Stimulated activated effector memory CD8-positive, alpha-beta T cell treated with anti-CD3 and anti-CD28 coated beads, Interleukin-12 subunit alpha, Interleukin-12 subunit beta, amount 100 ng/mL, for 72 hours (primary cell): ENCODE results near the gene MCOLN2.

Experiments used
- ATAC-seq: fragments of 150-1000 bp; cut with Tn5 transposase; 2 replicates; pipeline ENCODE4 v1.10.0; 2021
- DNase-seq, 2 donors: peaks; one replicate each; pipeline ENCODE4 v3.0.0; 2021 to 2022; ENCODE audit warnings: low spot score in 2 of 2
- H3K27ac Mint-ChIP-seq: one replicate; pipeline ENCODE4 v1.8.0; 2022; ENCODE audit warnings: mild to moderate bottlenecking, mixed read lengths
- H3K36me3 Mint-ChIP-seq: one replicate; pipeline ENCODE4 v1.8.0; 2022; ENCODE audit warnings: mild to moderate bottlenecking, mixed read lengths
- H3K4me1 Mint-ChIP-seq: one replicate; pipeline ENCODE4 v1.8.0; 2022; ENCODE audit warnings: mixed read lengths
- H3K4me3 Mint-ChIP-seq: one replicate; pipeline ENCODE4 v1.8.0; 2022; ENCODE audit warnings: mild to moderate bottlenecking, mixed read lengths
- H3K9me3 Mint-ChIP-seq: one replicate; pipeline ENCODE4 v1.8.0; 2022; ENCODE audit warnings: mixed read lengths

Gene MCOLN2

GRCh38 chr1:84939761-84940160 is 57.2 kb downstream of the MCOLN2 start:
- Mint-ChIP-seq H3K9me3 (no peaks in the 10 kb centered on the region), H3K27ac (no peak overlapping the region), H3K36me3 (peaks cover 41% of the 10 kb centered on the region), H3K4me3 (no peak overlapping the region), H3K4me1 (peaks cover 5% of the 10 kb centered on the region)
- DNase-seq: no peak
- no peak for ATAC-seq

GRCh38 chr1:84939151-84939550 is 57.8 kb downstream of the MCOLN2 start:
- DNase-seq (no peak), ATAC-seq (no peak)
- no peaks in the 10 kb centered on the region for H3K4me1 Mint-ChIP-seq
- H3K36me3 Mint-ChIP-seq: peaks cover 41% of the 10 kb centered on the region
- no peak overlapping the region for H3K4me3 Mint-ChIP-seq
- H3K27ac Mint-ChIP-seq: no peak overlapping the region
- H3K9me3 Mint-ChIP-seq: no peaks in the 10 kb centered on the region

GRCh38 chr1:84936116-84936810 is 60.6 kb downstream of the MCOLN2 start:
- ATAC-seq (no peak), DNase-seq (no peak)
- no peaks in the 10 kb centered on the region for H3K4me1 Mint-ChIP-seq
- H3K27ac Mint-ChIP-seq: no peak overlapping the region
- peaks cover 43% of the 10 kb centered on the region for H3K36me3 Mint-ChIP-seq
- H3K9me3 Mint-ChIP-seq: no peaks in the 10 kb centered on the region
- no peak overlapping the region for H3K4me3 Mint-ChIP-seq

GRCh38 chr1:84933011-84933611 is 63.8 kb downstream of the MCOLN2 start:
- Mint-ChIP-seq H3K9me3 (no peaks in the 10 kb centered on the region), H3K4me3 (no peak overlapping the region), H3K4me1 (peaks cover 5% of the 10 kb centered on the region), H3K36me3 (peaks cover 42% of the 10 kb centered on the region), H3K27ac (no peak overlapping the region)
- DNase-seq (no peak), ATAC-seq (no peak)

- H3K4me3 Mint-ChIP-seq: no peak overlapping the region
- peaks cover 54% of the 10 kb centered on the region for H3K36me3 Mint-ChIP-seq
- H3K9me3 Mint-ChIP-seq: no peaks in the 10 kb centered on the region
- ATAC-seq (no peak), DNase-seq (no peak)
- peaks cover 5% of the 10 kb centered on the region for H3K4me1 Mint-ChIP-seq
- H3K27ac Mint-ChIP-seq: no peak overlapping the region
These were observed 66.1 kb downstream of the MCOLN2 start for GRCh38 chr1:84930831-84931230.

DNA sequence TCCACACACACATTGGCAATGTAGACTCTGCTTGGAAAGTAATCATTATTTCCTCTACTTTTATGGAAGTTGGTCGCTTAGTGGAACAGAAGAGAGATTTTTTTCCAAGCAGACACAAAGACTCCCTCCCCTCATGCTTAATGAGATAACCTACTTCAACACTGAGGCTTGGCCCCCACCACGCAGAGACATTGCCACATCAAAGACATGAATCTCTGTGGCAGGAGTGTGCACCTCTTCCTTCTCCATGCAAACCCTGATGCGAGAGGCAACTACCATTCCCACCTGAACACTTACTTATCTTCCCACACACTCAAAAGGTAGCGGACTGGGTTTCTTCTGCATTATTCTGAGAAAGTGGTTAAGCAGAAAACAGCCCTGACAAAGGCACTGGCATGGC is 66.6 kb downstream of the MCOLN2 start:
- no peaks in the 10 kb centered on the region for H3K9me3 Mint-ChIP-seq

GRCh38 chr1:84929581-84929980 is 67.3 kb downstream of the MCOLN2 start:
- no peak for ATAC-seq
- Mint-ChIP-seq H3K27ac (no peak overlapping the region), H3K36me3 (peaks cover 48% of the 10 kb centered on the region)

More for the DNA sequence above, 66.6 kb downstream of the MCOLN2 start:
- no peak overlapping the region for H3K4me3 Mint-ChIP-seq
- ATAC-seq: no peak
- peaks cover 5% of the 10 kb centered on the region for H3K4me1 Mint-ChIP-seq
- peaks cover 53% of the 10 kb centered on the region for H3K36me3 Mint-ChIP-seq
- DNase-seq: no peak
- H3K27ac Mint-ChIP-seq: no peak overlapping the region

GRCh38 chr1:84928979-84929378 is 67.9 kb downstream of the MCOLN2 start:
- H3K36me3 Mint-ChIP-seq: peaks cover 48% of the 10 kb centered on the region
- H3K4me1 Mint-ChIP-seq: peaks cover 5% of the 10 kb centered on the region
- no peak overlapping the region for H3K4me3 Mint-ChIP-seq
- ATAC-seq (no peak), DNase-seq (no peak)
- no peak overlapping the region for H3K27ac Mint-ChIP-seq
- no peaks in the 10 kb centered on the region for H3K9me3 Mint-ChIP-seq

More at GRCh38 chr1:84929581-84929980, 67.3 kb downstream of the MCOLN2 start:
- peaks cover 5% of the 10 kb centered on the region for H3K4me1 Mint-ChIP-seq
- DNase-seq: no peak
- no peaks in the 10 kb centered on the region for H3K9me3 Mint-ChIP-seq
- H3K4me3 Mint-ChIP-seq: no peak overlapping the region

GRCh38 chr1:84923317-84923716 is 73.6 kb downstream of the MCOLN2 start:
- ATAC-seq (no peak), DNase-seq (no peak)
- Mint-ChIP-seq H3K36me3 (peaks cover 22% of the 10 kb centered on the region), H3K9me3 (no peaks in the 10 kb centered on the region), H3K4me1 (no peaks in the 10 kb centered on the region), H3K27ac (no peak overlapping the region), H3K4me3 (no peak overlapping the region)

GRCh38 chr1:84920159-84920558 is 76.8 kb downstream of the MCOLN2 start:
- Mint-ChIP-seq H3K4me3 (no peak overlapping the region), H3K36me3 (no peaks in the 10 kb centered on the region), H3K9me3 (no peaks in the 10 kb centered on the region), H3K4me1 (no peaks in the 10 kb centered on the region), H3K27ac (no peak overlapping the region)
- ATAC-seq: no peak
- no peak for DNase-seq

DNA sequence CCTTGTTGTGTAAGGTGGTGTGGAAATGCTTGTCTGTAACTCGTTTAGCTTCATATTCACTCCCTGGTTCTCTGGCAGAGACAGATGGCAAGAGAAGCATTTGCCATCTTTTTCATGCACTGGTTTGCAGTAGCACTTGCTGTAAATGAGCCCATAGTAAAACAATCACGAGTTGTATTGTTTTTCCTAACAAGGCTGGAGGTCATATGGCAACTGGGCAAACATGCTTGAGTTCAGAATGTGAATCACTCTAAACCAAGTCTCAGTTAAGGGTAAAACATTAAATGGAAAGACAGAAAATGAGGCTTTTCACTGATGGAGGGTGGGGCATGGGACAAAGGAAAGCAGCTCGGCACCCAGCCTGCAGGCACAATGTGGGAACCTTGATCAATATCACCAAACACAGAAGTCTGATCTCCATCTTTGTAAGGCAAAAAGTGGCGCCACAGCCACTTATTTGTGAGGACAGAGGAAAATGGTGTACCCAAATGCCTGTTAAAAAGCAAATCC is 77.4 kb downstream of the MCOLN2 start:
- ATAC-seq: no peak
- Mint-ChIP-seq H3K4me3 (no peak overlapping the region), H3K36me3 (no peaks in the 10 kb centered on the region), H3K27ac (no peak overlapping the region), H3K4me1 (no peaks in the 10 kb centered on the region), H3K9me3 (no peaks in the 10 kb centered on the region)
- no peak for DNase-seq

DNA sequence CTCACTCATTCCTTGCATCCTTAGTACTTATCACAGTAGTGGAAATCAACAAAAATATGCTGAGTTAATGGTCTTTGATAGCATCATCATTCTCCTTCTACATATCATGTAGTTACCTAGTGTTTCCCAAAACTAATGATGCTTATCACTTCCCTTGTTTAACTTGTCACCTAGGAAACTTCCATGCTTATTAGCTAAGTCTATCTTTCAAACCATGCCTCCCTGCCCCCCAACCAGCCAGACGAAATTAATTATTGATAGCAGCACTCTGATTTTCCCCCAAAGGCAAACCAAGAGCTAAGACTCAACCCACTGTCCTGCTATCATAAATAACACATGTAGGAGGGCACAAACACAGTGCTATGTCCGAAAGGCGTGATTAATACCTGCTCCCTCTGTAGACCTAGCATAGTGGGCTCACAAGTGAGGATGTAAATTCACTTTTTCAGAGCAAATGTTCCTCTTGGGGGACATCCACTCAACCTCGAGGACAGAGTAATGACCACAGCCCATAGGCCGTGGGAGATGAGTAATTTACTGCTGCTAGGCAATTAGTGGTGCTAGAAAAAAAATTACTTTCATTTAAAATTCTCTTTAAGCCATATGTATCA is 78.1 kb downstream of the MCOLN2 start:
- ATAC-seq (no peak), DNase-seq (no peak)
- H3K27ac Mint-ChIP-seq: no peak overlapping the region
- no peak overlapping the region for H3K4me3 Mint-ChIP-seq
- H3K4me1 Mint-ChIP-seq: no peaks in the 10 kb centered on the region
- H3K36me3 Mint-ChIP-seq: no peaks in the 10 kb centered on the region
- no peaks in the 10 kb centered on the region for H3K9me3 Mint-ChIP-seq

- H3K4me3 Mint-ChIP-seq: no peak overlapping the region
- ATAC-seq (no peak), DNase-seq (no peak)
- H3K4me1 Mint-ChIP-seq: no peaks in the 10 kb centered on the region
- no peaks in the 10 kb centered on the region for H3K9me3 Mint-ChIP-seq
- no peak overlapping the region for H3K27ac Mint-ChIP-seq
- H3K36me3 Mint-ChIP-seq: no peaks in the 10 kb centered on the region
These were observed 80.0 kb downstream of the MCOLN2 start for GRCh38 chr1:84916897-84917296.

DNA sequence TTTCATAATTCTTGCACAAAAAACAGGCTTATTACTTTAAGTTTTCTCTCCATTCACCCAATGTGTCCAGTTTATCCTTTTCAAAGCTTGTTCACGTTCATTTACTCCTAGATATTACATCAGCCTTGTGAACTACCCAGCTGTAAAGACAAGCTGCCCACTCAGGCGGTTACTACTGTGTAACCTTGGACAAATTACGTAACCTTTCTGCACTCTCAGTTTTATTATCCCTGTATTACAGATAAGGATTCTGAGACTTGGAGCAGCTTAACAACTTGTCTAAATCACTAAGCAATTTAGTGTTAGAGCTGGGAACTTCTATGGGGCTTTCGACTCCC is 83.4 kb downstream of the MCOLN2 start:
- no peak for DNase-seq
- H3K4me1 Mint-ChIP-seq: no peaks in the 10 kb centered on the region
- no peaks in the 10 kb centered on the region for H3K36me3 Mint-ChIP-seq
- H3K4me3 Mint-ChIP-seq: no peak overlapping the region
- H3K27ac Mint-ChIP-seq: no peak overlapping the region
- no peaks in the 10 kb centered on the region for H3K9me3 Mint-ChIP-seq
- ATAC-seq: no peak

- H3K36me3 Mint-ChIP-seq: no peaks in the 10 kb centered on the region
- no peak overlapping the region for H3K27ac Mint-ChIP-seq
- H3K4me1 Mint-ChIP-seq: no peaks in the 10 kb centered on the region
- no peak for DNase-seq
- no peak overlapping the region for H3K4me3 Mint-ChIP-seq
- no peaks in the 10 kb centered on the region for H3K9me3 Mint-ChIP-seq
- no peak for ATAC-seq
These were observed 84.0 kb downstream of the MCOLN2 start for GRCh38 chr1:84912726-84913554.
